ENCODE data around the gene TMEM132D. TPM values are rescaled to one million over a fixed set of nuclear protein-coding genes. Genes with fewer than 3 reads are reported as not detected.

Gene TMEM132D
- total and polyA plus RNA-seq, 3 donors from 2014 or later: 0.44 to 0.50 (median 0.47) TPM

DNA sequence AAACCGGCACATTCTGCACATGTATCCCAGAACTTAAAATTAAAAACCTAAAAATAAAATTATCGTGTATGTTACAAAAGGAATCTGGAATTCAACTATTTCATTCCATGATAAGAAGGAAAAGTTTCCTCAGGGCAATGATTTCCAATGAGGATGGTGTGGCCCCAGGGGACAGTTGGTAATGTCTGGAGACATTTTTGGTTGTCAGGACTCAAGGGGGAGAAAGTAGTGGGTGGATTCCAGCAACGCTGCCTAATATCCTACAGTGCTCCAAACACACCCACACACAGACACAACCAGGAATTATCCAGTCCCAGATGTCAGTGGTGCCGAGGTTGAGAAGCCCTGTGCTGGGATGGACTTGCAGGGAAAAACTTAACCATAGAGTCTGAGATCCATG is 228.3 kb downstream of the TMEM132D start:
- TF ChIP-seq, protein P1, sequence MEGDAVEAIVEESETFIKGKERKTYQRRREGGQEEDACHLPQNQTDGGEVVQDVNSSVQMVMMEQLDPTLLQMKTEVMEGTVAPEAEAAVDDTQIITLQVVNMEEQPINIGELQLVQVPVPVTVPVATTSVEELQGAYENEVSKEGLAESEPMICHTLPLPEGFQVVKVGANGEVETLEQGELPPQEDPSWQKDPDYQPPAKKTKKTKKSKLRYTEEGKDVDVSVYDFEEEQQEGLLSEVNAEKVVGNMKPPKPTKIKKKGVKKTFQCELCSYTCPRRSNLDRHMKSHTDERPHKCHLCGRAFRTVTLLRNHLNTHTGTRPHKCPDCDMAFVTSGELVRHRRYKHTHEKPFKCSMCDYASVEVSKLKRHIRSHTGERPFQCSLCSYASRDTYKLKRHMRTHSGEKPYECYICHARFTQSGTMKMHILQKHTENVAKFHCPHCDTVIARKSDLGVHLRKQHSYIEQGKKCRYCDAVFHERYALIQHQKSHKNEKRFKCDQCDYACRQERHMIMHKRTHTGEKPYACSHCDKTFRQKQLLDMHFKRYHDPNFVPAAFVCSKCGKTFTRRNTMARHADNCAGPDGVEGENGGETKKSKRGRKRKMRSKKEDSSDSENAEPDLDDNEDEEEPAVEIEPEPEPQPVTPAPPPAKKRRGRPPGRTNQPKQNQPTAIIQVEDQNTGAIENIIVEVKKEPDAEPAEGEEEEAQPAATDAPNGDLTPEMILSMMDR (IDR thresholded peaks at IDR 0.05): no peak
- no peak for TF ChIP-seq POLR2A (IDR thresholded peaks at IDR 0.05)
- Histone ChIP-seq H3K36me3 (ENCODE audit: low read depth, missing control alignments) (no peaks in the 10 kb centered on the region), H3K4me3 (no peak overlapping the region), H3K27ac (no peak overlapping the region), H3K27me3 (no peaks in the 10 kb centered on the region), H3K9me3 (no peaks in the 10 kb centered on the region), H3K4me1 (no peaks in the 10 kb centered on the region)
- 82 to 84% methylated on average over 4 of the region's 4 CpGs for WGBS, 2 donors
- intact Hi-C loops (cut with DNase I; ENCODE audit: low total_unique reads): no loop called here
- DNase-seq: no peak

DNA sequence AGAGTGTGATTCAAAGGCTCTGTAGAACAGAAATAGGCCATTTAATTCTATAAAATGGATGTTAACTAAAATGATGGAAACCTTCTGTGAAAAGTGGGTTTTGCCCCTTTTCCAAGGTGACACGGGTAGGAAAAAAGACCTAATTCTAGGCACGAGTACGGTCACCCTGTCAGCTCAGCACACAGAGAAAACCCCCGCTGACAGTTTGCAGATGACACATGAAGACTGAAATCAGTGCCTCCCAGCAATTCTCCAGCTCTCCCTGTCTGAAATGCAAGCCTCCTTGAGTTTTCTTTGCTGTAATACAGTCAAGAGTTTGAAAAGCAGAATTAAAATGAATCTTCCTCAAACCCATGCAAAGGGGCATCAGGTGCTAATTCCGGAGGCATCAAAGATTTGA is 230.0 kb downstream of the TMEM132D start:
- intact Hi-C loops (cut with DNase I; ENCODE audit: low total_unique reads): no loop called here
- Histone ChIP-seq H3K9me3 (no peaks in the 10 kb centered on the region), H3K36me3 (ENCODE audit: low read depth, missing control alignments) (no peaks in the 10 kb centered on the region), H3K27me3 (no peaks in the 10 kb centered on the region), H3K4me1 (no peaks in the 10 kb centered on the region), H3K4me3 (no peak overlapping the region), H3K27ac (no peak overlapping the region)
- no peak for DNase-seq
- WGBS, 2 donors: 77 to 86% methylated on average over 5 of the region's 5 CpGs
- TF ChIP-seq, protein P1 (IDR thresholded peaks at IDR 0.05): no peak
- no peak for TF ChIP-seq POLR2A (IDR thresholded peaks at IDR 0.05)

DNA sequence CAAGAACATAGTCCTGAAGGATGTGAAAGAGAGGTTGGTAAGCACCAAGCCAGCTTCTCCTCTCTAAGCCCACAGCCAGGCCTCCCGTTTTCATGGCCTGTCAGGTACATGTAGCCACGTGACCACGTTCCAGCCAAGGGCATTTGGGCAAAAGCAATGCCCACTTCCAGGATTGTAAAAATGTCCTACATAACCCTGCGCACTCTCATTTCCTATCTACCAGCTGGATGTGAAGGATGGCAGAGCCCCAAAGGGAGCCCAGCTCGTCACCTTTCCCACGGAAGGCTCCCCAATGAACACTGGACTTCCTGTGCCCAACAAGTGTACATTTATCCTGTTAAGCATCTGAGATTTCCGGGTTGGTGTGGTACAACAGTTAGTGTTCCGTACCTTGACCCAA is 231.7 kb downstream of the TMEM132D start:
- Histone ChIP-seq H3K27me3 (no peaks in the 10 kb centered on the region), H3K4me1 (no peaks in the 10 kb centered on the region), H3K36me3 (ENCODE audit: low read depth, missing control alignments) (no peaks in the 10 kb centered on the region), H3K27ac (no peak overlapping the region), H3K9me3 (no peaks in the 10 kb centered on the region), H3K4me3 (no peak overlapping the region)
- WGBS, 2 donors: 79 to 83% methylated on average over 8 of the region's 8 CpGs
- TF ChIP-seq POLR2A (IDR thresholded peaks at IDR 0.05): no peak
- TF ChIP-seq, protein P1 (IDR thresholded peaks at IDR 0.05): no peak
- intact Hi-C loops (cut with DNase I; ENCODE audit: low total_unique reads): no loop called here
- no peak for DNase-seq

DNA sequence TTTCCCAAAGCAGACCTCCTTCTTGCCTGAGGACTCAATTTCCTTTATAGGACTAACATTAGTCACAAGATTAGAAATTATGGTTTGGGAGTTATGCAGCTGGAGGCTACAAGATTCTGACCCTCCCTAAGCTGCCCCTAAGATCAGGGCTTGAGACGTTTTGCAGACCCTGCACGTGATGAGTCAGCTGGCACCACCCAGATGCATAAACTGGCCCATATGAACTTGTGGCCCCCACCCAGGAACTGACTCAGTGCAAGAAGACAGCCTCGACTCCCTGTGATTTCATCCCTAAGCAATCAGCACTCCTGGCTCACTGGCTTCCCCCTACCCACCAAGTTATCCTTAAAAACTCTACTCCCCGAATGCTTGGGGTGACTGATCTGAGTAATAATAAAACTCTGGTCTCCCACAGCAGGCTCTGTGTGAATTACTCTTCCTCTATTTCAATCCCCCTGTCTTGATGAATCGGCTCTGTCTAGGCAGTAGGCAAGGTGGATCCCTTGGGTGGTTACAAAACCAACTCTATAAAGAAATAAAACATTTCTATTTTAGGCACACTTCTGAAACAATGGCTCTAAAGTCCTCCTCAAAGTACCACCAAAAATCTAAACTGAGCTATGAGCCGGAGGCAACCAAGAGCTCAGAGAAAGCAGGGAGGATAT is 233.4 kb downstream of the TMEM132D start:
- no peaks in the 10 kb centered on the region for H3K27me3 ChIP-seq
- no peaks in the 10 kb centered on the region for H3K4me1 ChIP-seq
- intact Hi-C loops (cut with DNase I; ENCODE audit: low total_unique reads): no loop called here
- H3K27ac ChIP-seq: no peak overlapping the region
- TF ChIP-seq POLR2A (IDR thresholded peaks at IDR 0.05): no peak
- TF ChIP-seq, protein P1 (IDR thresholded peaks at IDR 0.05): no peak
- WGBS, 2 donors: 80 to 83% methylated on average over 6 of the region's 6 CpGs
- H3K36me3 ChIP-seq (ENCODE audit: low read depth, missing control alignments): no peaks in the 10 kb centered on the region
- H3K9me3 ChIP-seq: no peaks in the 10 kb centered on the region
- no peak overlapping the region for H3K4me3 ChIP-seq
- no peak for DNase-seq

DNA sequence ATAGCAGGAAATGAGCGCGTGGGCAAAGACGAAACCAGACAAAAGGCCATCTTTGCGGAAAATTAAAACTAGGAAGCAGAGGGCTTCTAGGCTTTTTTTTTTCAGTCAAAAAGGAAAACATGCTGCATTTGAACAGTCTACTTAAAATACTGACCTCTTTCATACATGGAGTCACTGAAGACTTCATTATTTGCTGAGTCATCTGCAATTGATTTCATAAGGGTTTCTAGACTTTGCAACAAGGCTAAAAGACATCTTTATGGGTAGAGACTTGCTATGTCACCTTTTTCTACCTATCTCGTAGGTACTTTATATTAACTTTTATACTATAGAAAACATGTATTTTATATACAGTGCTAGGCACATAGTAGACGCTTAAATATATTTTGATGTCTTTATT is 238.4 kb downstream of the TMEM132D start:
- intact Hi-C loops (cut with DNase I; ENCODE audit: low total_unique reads): no loop called here
- no peaks in the 10 kb centered on the region for H3K4me1 ChIP-seq
- H3K9me3 ChIP-seq: no peaks in the 10 kb centered on the region
- 75 to 81% methylated on average over 6 of the region's 6 CpGs for WGBS, 2 donors
- no peak overlapping the region for H3K4me3 ChIP-seq
- TF ChIP-seq POLR2A (IDR thresholded peaks at IDR 0.05): no peak
- TF ChIP-seq, protein P1 (IDR thresholded peaks at IDR 0.05): no peak
- H3K27me3 ChIP-seq: no peaks in the 10 kb centered on the region
- H3K36me3 ChIP-seq (ENCODE audit: low read depth, missing control alignments): no peaks in the 10 kb centered on the region
- H3K27ac ChIP-seq: no peak overlapping the region
- DNase-seq: no peak
